ENCODE measurements around the gene PROCA1.

DNA sequence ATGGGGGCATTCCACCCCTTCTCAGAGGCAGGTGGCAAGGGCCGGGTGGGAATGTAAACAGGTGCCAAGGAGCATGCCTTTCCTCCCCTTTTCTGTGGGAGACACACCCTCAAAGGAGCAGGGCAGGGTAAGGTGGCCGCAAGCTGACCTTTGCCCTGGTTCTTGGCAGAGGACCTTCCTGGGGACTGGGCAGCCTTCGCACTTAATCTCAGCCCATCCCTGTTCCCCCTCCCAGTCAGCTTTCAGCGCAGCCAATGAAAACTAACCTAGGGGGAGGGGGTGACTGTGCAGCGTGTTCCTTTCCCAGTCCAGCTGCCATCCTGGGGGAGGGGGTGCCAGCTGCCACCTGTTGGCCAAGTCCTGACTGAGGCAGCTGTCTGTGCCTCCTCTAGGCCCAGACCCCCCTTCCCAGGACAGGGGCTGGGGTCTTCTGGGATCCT is 34.9 kb upstream of the PROCA1 start:
- TF ChIP-seq POLR2A (IDR thresholded peaks at IDR 0.05; ENCODE audit: low read length): no peak
- no peak for TF ChIP-seq GATA1 (IDR thresholded peaks at IDR 0.05; ENCODE audit: low read depth, low read length)

All from erythroblast (primary cell).